Measurements from ENCODE around the gene COMMD6.

Gene COMMD6

DNA sequence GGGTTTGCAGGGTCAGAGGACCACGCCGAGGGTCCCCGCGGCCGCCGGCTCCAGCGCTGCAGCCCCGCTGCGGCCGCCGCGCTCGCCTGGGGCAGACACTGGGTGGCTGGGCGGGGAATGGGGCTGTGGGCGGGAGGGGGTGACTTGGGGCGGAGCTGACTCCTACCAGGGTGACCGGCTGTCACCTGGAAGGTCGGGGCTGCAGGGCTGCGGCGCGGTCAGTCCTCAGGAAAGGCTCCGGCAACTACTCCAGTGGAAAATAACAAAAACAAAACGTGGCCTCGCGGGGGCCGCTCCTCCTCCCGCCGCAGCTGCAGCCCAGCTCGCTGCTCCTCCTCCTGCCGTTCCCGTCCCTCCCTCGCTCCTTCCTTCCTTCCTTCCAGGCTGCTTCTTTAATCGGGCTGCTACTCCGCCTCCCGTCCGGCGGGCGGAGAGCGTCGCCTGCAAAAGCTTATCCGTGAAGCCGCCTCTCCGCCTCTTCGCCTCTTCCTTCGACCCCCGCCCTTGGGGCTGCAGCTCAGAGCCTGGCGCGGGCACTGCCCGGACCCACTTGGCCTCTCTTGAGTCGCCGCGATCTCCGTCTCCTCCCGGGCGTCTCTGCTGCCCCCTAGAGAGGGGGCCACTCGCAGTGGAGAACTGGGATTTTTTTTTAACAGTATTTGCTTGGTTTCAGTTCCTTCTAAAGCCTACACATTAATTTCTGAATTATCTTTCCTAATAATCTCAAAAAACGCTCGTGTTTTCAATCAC, 55.4 kb downstream of the COMMD6 start, which contains the start of gene TBC1D4:
TSS of gene TBC1D4 (minus strand) at position 100 of the 750 bp plus-strand sequence. CDS start 402 bp downstream, outside the sequence.
- DNase-seq: peak; percentile 23 to 47

DNA sequence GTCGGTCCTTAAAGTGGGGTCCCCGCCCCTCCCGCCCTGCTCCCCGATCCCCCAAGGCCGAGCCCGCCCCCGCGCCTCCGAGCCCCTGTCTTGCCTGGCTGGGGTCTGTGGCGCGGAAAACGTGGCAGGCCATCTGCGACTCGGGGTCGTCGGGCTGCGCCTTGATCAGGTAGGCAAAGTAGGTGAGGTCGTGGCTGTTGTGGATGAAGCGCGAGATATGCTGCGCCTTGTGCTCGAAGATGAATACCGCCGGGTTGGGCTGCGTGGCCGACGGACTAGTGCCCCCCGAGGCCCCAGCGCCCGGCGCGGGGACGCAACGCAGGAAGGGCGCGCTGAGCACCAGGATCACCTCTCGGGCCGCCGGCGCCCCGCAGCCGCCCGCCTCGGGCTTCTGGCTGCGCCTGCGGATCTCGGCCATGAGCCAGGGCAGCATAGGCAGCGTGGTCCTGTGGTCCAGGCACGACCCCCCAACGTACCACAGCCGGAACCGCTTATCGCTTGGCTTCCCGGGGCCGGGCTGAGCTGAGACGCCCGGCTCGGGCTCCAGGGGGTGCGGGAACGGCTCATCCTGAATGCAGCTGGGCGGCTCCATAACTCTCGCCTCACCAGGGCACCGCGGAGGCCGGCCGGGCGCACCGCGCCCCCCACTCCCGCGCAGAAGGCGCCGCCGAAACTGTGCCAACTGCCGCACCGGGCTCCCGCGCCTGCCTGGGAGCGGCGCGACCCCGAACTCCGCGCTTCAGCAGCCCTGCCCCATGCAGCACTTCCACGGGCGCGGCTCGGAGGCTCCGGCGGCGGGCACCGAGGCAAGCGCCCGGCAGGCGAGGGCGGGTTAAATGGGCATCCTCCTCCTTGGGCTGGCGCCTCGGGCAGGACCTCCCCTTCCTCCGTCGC, 56.2 kb downstream of the COMMD6 start:
- DNase-seq: no peak

DNA sequence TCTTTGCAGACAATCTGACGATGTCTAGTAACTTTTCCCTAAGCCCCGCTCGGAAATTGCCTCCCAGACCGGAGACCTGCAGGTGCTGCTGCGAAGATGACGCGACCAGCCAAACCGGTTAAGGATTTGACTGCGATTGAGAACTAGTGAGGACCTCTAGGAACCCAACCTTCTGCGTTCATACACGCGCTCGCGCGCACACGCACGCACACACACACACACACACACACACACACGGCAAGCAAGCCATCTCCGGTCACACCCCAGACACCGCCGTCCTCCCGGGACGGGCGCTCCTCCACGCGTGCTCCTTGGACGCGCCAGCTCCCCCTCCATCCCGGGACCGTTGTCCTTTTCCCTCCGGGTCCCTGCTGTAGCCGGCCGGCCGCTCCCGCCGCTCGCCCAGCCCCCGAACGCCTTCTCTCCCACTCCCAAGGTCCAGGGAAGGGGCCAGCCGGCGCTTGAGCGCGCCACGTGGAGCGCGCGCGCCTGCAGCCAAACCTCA, 56.9 kb downstream of the COMMD6 start:
- DNase-seq: no peak

DNA sequence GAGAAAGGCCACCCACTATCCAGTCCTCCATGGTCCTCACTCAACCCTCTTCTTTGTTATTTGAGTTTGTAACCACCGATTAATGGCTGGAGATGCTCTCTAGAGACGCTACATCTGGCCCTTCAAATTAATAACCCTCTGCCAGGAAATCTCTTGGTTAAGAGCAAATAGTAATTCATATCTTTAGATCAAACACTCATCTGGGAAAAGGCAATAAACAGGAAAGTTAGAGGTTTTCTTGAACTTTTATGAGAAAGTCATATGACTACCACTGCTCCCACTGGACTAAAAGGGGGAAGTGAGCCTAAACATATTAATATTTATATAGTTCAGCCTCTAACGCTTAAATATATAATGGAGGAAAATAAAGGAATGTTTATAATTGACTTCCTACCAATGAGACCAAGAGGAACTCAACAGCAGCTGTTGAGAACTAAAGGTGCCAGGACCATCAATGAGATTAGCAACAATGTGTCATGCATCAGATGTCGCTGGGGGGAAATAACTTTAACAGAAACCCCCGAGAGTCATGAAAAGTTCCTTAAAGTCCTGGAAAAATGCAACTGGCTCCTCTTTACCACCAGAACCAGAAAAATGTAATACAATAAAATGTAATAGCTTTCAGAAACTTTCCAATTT, 58.4 kb downstream of the COMMD6 start:
- DNase-seq: no peak

DNA sequence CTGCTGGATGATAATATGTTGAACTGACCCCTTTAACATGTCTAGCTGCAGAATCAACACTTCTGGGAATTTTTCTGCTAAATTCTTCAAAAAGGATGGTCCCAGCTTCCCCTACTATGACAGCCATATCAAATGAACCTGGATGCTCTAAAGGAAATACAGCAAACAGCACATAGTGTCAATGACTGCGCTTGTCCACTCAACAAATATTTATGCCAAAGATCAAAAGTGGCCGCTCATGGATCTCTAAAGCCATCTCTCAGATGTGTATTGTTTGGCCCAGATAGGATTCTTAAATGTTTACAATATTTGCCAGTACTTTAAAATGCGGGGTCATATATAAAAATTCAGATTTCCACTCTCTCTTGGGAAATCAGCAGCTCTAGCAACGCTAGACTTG, 59.0 kb downstream of the COMMD6 start:
- DNase-seq: no peak
